ENCODE results near the gene AKAP7. TPM values are rescaled to one million over a fixed set of nuclear protein-coding genes. Genes with fewer than 3 reads are reported as not detected.
"Not testable (repeated sequence)": the region's sequence is repeated elsewhere in the genome, so short reads cannot be mapped to it uniquely, and the experiment has no call there.

Gene AKAP7
- total RNA-seq, 4 donors from 2014 or later, result 2.2 to 5.7 (median 3.1) TPM

GRCh38 chr6:131321589-131321988 is 186.3 kb downstream of the AKAP7 start:
- H3K4me3 ChIP-seq (ENCODE audit: low read depth, poor library complexity, severe bottlenecking), result no peak overlapping the region
- no peak for DNase-seq (ENCODE audit: low spot score in 2 of 2)
- intact Hi-C loops (cut with DNase I; ENCODE audit: low total_unique reads), result no loop called here
- TF ChIP-seq CTCF (IDR thresholded peaks at IDR 0.05) (no peak), POLR2A (IDR thresholded peaks at IDR 0.05) (no peak)
- WGBS, 2 donors, result 75 to 93% methylated on average over 1 of the region's 1 CpG

- no peak for DNase-seq (ENCODE audit: low spot score in 2 of 2)
- WGBS, 2 donors, result 49 to 62% methylated on average over 1 of the region's 1 CpG
- no peak for TF ChIP-seq CTCF (IDR thresholded peaks at IDR 0.05)
- no peak for TF ChIP-seq POLR2A (IDR thresholded peaks at IDR 0.05)
- no peak overlapping the region for H3K4me3 ChIP-seq (ENCODE audit: low read depth, poor library complexity, severe bottlenecking)
- intact Hi-C loops (cut with DNase I; ENCODE audit: low total_unique reads), result no loop called here
These were observed 186.9 kb downstream of the AKAP7 start for GRCh38 chr6:131322125-131322524.

GRCh38 chr6:131325669-131326068 is 190.4 kb downstream of the AKAP7 start:
- not testable (repeated sequence) for H3K4me3 ChIP-seq (ENCODE audit: low read depth, poor library complexity, severe bottlenecking)

GRCh38 chr6:131328727-131329126 is 193.5 kb downstream of the AKAP7 start:
- DNase-seq (ENCODE audit: low spot score in 2 of 2); intact Hi-C loops (cut with DNase I; ENCODE audit: low total_unique reads); H3K4me3 ChIP-seq (ENCODE audit: low read depth, poor library complexity, severe bottlenecking): not testable (repeated sequence)
- WGBS, 2 donors, result 82 to 84% methylated on average over 4 to 5 of the region's 5 CpGs

More at GRCh38 chr6:131325669-131326068, 190.4 kb downstream of the AKAP7 start:
- DNase-seq (ENCODE audit: low spot score in 2 of 2); intact Hi-C loops (cut with DNase I; ENCODE audit: low total_unique reads): not testable (repeated sequence)
- WGBS, 2 donors, result 92 to 94% methylated on average over 14 of the region's 14 CpGs

- intact Hi-C loops (cut with DNase I; ENCODE audit: low total_unique reads), result no loop called here
- TF ChIP-seq POLR2A (IDR thresholded peaks at IDR 0.05), result no peak
- TF ChIP-seq CTCF (IDR thresholded peaks at IDR 0.05), result no peak
- H3K4me3 ChIP-seq (ENCODE audit: low read depth, poor library complexity, severe bottlenecking), result no peak overlapping the region
- no peak for DNase-seq (ENCODE audit: low spot score in 2 of 2)
- WGBS, 2 donors, result 83 to 90% methylated on average over 3 of the region's 3 CpGs
These were observed 195.9 kb downstream of the AKAP7 start for GRCh38 chr6:131331151-131331550.

GRCh38 chr6:131331873-131332781 is 196.9 kb downstream of the AKAP7 start:
- no peak for DNase-seq (ENCODE audit: low spot score in 2 of 2)
- intact Hi-C loops (cut with DNase I; ENCODE audit: low total_unique reads), result no loop called here
- H3K4me3 ChIP-seq (ENCODE audit: low read depth, poor library complexity, severe bottlenecking), result no peak overlapping the region
- WGBS, 2 donors, result 84 to 90% methylated on average over 5 of the region's 5 CpGs
- TF ChIP-seq CTCF (IDR thresholded peaks at IDR 0.05) (no peak), POLR2A (IDR thresholded peaks at IDR 0.05) (no peak)

Other genes with a start within 250 kb of the AKAP7 start
- gene EPB41L2, start 72.2 kb upstream of the AKAP7 start, total RNA-seq, result 10 to 100 TPM in 2 of 4 donors, 1 to 10 TPM in 2; 8.6 to 19.4 (median 13.8) TPM

Data from lower leg skin (tissue), 4 donors.